Lower leg skin (tissue), 4 donors: ENCODE measurements around the gene UTS2R. TPM values are rescaled to one million over a fixed set of nuclear protein-coding genes. Genes with fewer than 3 reads are reported as not detected.
"Not testable (repeated sequence)": the region's sequence is repeated elsewhere in the genome, so short reads cannot be mapped to it uniquely, and the experiment has no call there.

Experiments used
- DNase-seq, 2 donors: peaks; one replicate each; pipeline ENCODE4 v3.0.0-alpha.2; 2019; ENCODE audit warnings: low spot score in 2 of 2
- H3K4me3 ChIP-seq: fragments of 200-600 bp; sonication (generic); 2 replicates; pipeline ENCODE4 v1.5.1; 2017; ENCODE audit warnings: mild to moderate bottlenecking, low read depth; ENCODE audit not compliant: poor library complexity, severe bottlenecking
- POLR2A ChIP-seq, 2 donors: fragments of 450-650 bp; IDR thresholded peaks; one replicate each; pipeline ENCODE4 v1.6.1; 2016 to 2017; ENCODE audit warnings: antibody characterized with exemption in 2 of 2, mild to moderate bottlenecking in 1 of 2, moderate library complexity in 1 of 2
- whole genome bisulfite sequencing, 2 donors: methylation state at CpG; one replicate each; pipeline ENCODE4 v1.1.5; 2018; 5-methylcytosine and 5-hydroxymethylcytosine counted together
- intact Hi-C: fragments of 100-400 bp; cut with DNase I; formaldehyde crosslinking; loops from one replicate; pipeline ENCODE4 v1.15.0; 2023; ENCODE audit warnings: low total_unique reads
- total RNA-seq, 4 donors: library from RNA; depleted of rRNA; stranded (reverse); fragments of >200 nt; gene quantifications; one replicate each; pipeline ENCODE4 v1.1.0, GENCODE V29; 2016
- TF ChIP-seq, protein P1 (sequence below), 3 donors: fragments of 450-650 bp; IDR thresholded peaks; one replicate each; pipeline ENCODE4 v1.5.1; 2016; ENCODE audit warnings: antibody characterized with exemption in 3 of 3, mild to moderate bottlenecking in 3 of 3, moderate library complexity in 2 of 3

Gene UTS2R
- total RNA-seq, 4 donors from 2014 or later: not detected

DNA sequence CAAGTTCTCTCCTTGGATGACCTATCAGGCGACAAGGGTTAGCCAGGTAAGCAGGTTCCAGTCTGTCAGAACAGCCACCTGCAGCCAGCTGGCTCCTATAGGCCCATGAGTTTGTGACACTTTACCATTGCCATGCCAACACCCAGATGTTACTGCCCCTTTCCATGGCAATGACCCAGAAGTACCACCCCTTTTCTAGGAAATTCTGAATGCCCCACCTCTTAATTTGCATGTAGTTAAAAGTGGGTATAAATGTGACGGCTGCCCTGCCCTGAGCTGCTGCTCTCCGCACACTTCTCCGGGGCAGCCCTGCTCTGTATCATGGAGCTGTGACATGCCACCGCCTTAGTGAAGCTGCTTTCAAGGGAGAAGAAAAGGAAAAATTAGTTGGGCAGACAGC lies 28.0 kb upstream of the UTS2R start:
- intact Hi-C loops: no loop called here
- no peak for TF ChIP-seq POLR2A (IDR thresholded peaks at IDR 0.05)
- TF ChIP-seq, protein P1, sequence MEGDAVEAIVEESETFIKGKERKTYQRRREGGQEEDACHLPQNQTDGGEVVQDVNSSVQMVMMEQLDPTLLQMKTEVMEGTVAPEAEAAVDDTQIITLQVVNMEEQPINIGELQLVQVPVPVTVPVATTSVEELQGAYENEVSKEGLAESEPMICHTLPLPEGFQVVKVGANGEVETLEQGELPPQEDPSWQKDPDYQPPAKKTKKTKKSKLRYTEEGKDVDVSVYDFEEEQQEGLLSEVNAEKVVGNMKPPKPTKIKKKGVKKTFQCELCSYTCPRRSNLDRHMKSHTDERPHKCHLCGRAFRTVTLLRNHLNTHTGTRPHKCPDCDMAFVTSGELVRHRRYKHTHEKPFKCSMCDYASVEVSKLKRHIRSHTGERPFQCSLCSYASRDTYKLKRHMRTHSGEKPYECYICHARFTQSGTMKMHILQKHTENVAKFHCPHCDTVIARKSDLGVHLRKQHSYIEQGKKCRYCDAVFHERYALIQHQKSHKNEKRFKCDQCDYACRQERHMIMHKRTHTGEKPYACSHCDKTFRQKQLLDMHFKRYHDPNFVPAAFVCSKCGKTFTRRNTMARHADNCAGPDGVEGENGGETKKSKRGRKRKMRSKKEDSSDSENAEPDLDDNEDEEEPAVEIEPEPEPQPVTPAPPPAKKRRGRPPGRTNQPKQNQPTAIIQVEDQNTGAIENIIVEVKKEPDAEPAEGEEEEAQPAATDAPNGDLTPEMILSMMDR (IDR thresholded peaks at IDR 0.05): no peak
- no peak for DNase-seq
- no peak overlapping the region for H3K4me3 ChIP-seq
- WGBS, 2 donors: 90 to 95% methylated on average over 5 of the region's 5 CpGs

DNA sequence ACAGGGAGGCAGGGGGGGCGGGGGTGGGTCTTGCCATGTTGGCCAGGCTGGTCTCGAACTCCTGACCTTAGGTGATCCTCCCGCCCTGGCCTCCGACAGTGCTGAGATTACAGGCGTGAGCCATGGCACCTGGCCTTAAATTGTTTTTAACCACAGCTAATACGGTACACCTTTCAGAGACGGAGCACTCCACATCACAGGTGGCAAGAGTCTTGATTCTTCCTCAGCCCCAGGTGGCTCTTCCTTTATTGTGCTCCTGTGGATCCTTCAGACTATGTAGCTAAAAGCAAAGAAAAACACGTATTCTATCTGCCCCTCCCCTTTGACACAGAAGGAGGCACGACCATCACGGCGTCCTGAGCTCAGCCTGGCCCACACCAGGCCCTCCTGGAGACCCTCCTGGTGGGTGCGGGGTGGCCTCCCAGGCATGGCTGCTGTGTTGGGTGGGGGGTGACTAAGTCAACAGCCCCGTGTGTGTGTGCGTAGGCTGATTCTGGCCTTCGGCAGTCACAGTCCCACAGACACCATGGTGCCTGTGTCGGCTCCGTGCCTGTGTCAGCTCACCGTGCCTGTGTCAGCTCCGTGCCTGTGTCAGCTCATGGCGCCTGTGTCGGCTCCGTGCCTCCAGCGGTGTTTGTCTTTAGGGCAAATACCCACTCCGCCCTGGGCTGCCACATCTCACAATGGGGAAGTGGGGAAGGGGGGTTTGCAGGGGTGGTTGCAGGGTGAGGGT lies 27.2 kb upstream of the UTS2R start:
- H3K4me3 ChIP-seq: no peak overlapping the region
- no peak for DNase-seq
- intact Hi-C loops: no loop called here
- WGBS, 2 donors: 83 to 87% methylated on average over 16 to 24 of the region's 24 CpGs
- TF ChIP-seq POLR2A (IDR thresholded peaks at IDR 0.05): no peak
- TF ChIP-seq, protein P1 (IDR thresholded peaks at IDR 0.05): no peak

DNA sequence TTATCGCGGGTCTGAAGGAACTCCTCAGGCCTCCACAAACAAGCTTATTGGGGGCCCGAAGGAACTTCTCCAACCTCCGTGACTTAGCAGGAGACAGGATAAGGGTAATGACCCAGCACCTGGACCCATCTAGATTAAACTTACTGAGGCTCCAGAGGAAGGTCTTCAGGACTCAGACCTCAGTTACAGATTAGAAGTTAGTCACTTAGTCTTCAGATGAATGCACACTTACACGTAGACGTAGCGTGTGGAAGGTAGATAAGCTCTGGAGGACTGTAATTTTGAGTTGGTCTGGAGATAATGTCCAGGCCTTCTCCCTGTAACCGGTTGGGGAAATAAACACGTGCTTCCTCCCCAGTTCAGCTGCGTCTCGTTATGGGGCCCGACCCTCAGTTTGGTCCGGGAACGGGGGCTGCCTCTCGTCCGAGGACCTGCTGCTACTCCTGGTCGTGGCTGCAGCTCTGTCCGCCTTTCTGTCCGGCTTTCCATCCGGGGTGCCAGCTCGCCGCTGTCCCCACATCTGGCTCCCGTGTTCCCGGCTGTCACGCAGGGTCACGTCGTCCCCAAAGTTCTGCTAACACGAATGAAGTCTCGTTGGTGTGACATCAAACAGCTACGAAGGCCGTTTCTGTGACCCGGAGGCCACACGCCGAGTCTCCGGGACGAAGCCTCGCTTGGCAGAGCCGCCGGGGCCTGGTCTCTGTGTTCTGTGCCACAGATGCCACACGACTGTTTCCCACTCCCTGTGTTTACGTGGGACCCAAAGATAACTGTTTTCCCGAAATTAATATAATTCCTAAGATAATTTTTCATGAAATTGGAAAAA lies 26.2 kb upstream of the UTS2R start:
- no peak for DNase-seq
- H3K4me3 ChIP-seq: no peak overlapping the region
- intact Hi-C loops: no loop called here
- no peak for TF ChIP-seq POLR2A (IDR thresholded peaks at IDR 0.05)
- TF ChIP-seq, protein P1 (IDR thresholded peaks at IDR 0.05): no peak
- WGBS, 2 donors: 88 to 93% methylated on average over 42 of the region's 42 CpGs

DNA sequence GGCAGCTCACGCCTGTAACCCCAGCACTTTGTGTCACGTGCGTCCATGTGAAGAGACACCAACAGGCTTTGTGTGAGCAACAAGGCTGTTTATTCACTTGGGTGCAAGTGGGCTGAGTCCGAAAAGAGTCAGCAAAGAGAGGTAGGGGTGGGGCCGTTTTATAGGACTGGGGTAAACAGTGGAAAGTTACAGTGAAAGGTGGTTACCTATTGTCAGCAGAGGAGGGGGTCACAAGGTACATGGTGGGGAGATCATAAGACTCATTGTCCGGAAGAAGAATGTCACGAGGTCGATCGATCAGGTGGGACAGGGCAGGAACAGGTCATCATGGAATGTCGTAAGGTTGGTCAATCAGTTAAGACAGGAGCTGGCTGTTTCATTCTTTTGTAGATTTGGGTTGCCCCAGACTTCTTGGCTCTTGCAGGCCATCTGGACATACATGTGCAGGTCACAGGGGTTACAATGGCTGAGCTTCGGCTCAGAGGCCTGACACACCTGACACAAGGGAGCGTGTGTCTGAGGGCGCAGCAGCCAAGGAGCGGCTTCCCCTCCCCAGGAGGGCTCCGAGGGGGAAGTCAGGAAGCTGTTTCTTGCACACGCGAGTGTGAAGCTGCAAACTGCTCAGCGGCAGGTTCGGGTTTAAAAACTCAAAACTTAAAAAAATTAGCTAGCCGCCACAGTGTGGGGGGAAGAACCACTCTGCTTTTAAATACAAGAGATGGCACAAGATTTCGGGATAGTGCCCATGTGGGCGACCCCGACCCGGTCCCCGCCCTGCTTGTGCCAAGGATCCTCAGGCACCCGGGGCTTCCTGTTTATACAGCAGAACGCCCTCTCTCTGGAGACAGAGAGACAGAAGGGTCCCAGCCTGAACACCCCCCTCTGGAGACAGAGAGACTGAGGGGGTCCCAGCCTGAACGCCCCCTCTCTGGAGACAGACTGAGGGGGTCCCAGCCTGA lies 24.9 kb upstream of the UTS2R start:
- 76 to 79% methylated on average over 27 of the region's 28 CpGs for WGBS, 2 donors
- TF ChIP-seq, protein P1 (IDR thresholded peaks at IDR 0.05): peak in 1 of 3 donors; percentile 73
- TF ChIP-seq POLR2A (IDR thresholded peaks at IDR 0.05): no peak
- intact Hi-C loops: no loop called here
- no peak for DNase-seq
- H3K4me3 ChIP-seq: no peak overlapping the region

DNA sequence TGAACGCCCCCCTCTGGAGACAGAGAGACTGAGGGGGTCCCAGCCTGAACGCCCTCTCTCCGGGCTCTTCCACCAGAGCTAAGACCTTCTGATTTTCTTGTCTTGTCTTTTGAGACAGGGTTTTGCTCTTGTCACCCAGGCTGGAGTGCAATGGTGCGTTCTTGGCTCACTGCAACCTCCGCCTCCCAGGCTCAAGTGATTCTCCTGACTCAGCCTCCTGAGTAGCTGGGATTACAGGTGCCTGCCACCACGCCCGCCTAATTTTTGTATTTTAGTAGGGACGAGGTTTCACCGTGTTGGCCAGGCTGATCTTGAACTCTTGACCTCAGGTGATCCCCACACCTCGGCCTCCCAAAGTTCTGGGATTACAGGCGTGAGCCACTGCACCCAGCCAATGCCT lies 23.6 kb upstream of the UTS2R start:
- H3K4me3 ChIP-seq, DNase-seq, intact Hi-C loops: not testable (repeated sequence)
- WGBS, 2 donors: 82 to 85% methylated on average over 11 of the region's 11 CpGs
